Trophoblast cell (in vitro differentiated cells and primary cell): ENCODE data around the gene DCAF8.

ENCODE experiments used
- DNase-seq, 2 donors: peaks; one replicate each; pipeline ENCODE4 v3.0.0-alpha.2; 2016
- H2AFZ ChIP-seq: 2 replicates; pipeline ENCODE4 v1.6.1; 2013; ENCODE audit warnings: low read length, moderate library complexity, mild to moderate bottlenecking; ENCODE audit not compliant: insufficient read depth, poor library complexity
- H2AK5ac ChIP-seq: 2 replicates; pipeline ENCODE4 v1.6.1; 2013; ENCODE audit warnings: mild to moderate bottlenecking, low read length
- H2BK120ac ChIP-seq: 2 replicates; pipeline ENCODE4 v1.6.1; 2013; ENCODE audit warnings: low read length, mild to moderate bottlenecking, moderate library complexity; ENCODE audit not compliant: insufficient read depth, poor library complexity
- H2BK12ac ChIP-seq: 2 replicates; pipeline ENCODE4 v1.6.1; 2013; ENCODE audit warnings: mild to moderate bottlenecking, low read length, moderate library complexity
- H2BK5ac ChIP-seq: 2 replicates; pipeline ENCODE4 v1.6.1; 2013; ENCODE audit warnings: low read length, low read depth, moderate library complexity, mild to moderate bottlenecking; ENCODE audit not compliant: poor library complexity
- H3K14ac ChIP-seq: 2 replicates; pipeline ENCODE4 v1.6.1; 2013; ENCODE audit warnings: mild to moderate bottlenecking, low read length
- H3K18ac ChIP-seq: 2 replicates; pipeline ENCODE4 v1.6.1; 2013; ENCODE audit warnings: mild to moderate bottlenecking, low read length
- H3K23ac ChIP-seq: 2 replicates; pipeline ENCODE4 v1.6.1; 2013; ENCODE audit warnings: low read length
- H3K27ac ChIP-seq: 2 replicates; pipeline ENCODE4 v1.5.1; 2013; ENCODE audit warnings: low read depth, mild to moderate bottlenecking, inconsistent platforms, low read length, moderate library complexity
- H3K27me3 ChIP-seq: 2 replicates; pipeline ENCODE4 v1.6.1; 2013; ENCODE audit warnings: inconsistent platforms, mild to moderate bottlenecking, low read length, moderate library complexity; ENCODE audit not compliant: insufficient read depth
- H3K36me3 ChIP-seq, 2 experiments: 1 replicate in 1 of 2; 2 replicates in 1 of 2; pipeline ENCODE4 v1.6.1; 2013; ENCODE audit warnings: low read length in 2 of 2, mild to moderate bottlenecking in 2 of 2, moderate library complexity in 1 of 2; ENCODE audit not compliant: insufficient read depth in 2 of 2, control insufficient read depth in 1 of 2
- H3K4ac ChIP-seq: 2 replicates; pipeline ENCODE4 v1.6.1; 2013; ENCODE audit warnings: low read depth, mild to moderate bottlenecking, low read length, moderate library complexity
- H3K4me1 ChIP-seq, 2 experiments: 1 replicate in 1 of 2; 2 replicates in 1 of 2; pipeline ENCODE4 v1.6.1; 2013; ENCODE audit warnings: low read length in 2 of 2, mild to moderate bottlenecking in 2 of 2, moderate library complexity in 1 of 2; ENCODE audit not compliant: insufficient read depth in 2 of 2, control insufficient read depth in 1 of 2
- H3K4me2 ChIP-seq: 2 replicates; pipeline ENCODE4 v1.6.1; 2013; ENCODE audit warnings: inconsistent platforms, mild to moderate bottlenecking, low read length, moderate library complexity
- H3K4me3 ChIP-seq: 2 replicates; pipeline ENCODE4 v1.5.1; 2013; ENCODE audit warnings: mild to moderate bottlenecking, low read depth, low read length, inconsistent platforms
- H3K79me1 ChIP-seq: one replicate; pipeline ENCODE4 v1.6.1; 2013; ENCODE audit warnings: low read length
- H3K79me2 ChIP-seq: 2 replicates; pipeline ENCODE4 v1.6.1; 2013; ENCODE audit warnings: low read length, mild to moderate bottlenecking; ENCODE audit not compliant: control insufficient read depth, insufficient read depth, poor library complexity
- H3K9ac ChIP-seq: 2 replicates; pipeline ENCODE4 v1.6.1; 2013; ENCODE audit warnings: mild to moderate bottlenecking, low read length
- H3K9me3 ChIP-seq: 2 replicates; pipeline ENCODE4 v1.6.1; 2013; ENCODE audit warnings: low read depth, mild to moderate bottlenecking, control low read depth, inconsistent platforms, low read length; ENCODE audit not compliant: insufficient read depth
- H4K12ac ChIP-seq: 2 replicates; pipeline ENCODE4 v1.6.1; 2013; ENCODE audit warnings: low read depth, mild to moderate bottlenecking, low read length, moderate library complexity
- H4K8ac ChIP-seq: 2 replicates; pipeline ENCODE4 v1.6.1; 2013; ENCODE audit warnings: low read depth, mild to moderate bottlenecking, low read length, moderate library complexity
- H4K91ac ChIP-seq: one replicate; pipeline ENCODE4 v1.6.1; 2013; ENCODE audit warnings: low read depth, mild to moderate bottlenecking, low read length, moderate library complexity
- WGBS: extraction: QIAGEN DNeasy Blood & Tissue Kit; methylation state at CpG from one replicate; pipeline ENCODE4 v1.1.7; 2013; ENCODE audit warnings: missing lambda C conversion rate; ENCODE audit not compliant: insufficient read length, insufficient coverage; ENCODE audit errors: extremely low coverage; 5-methylcytosine and 5-hydroxymethylcytosine counted together

The DCAF8 gene

DNA sequence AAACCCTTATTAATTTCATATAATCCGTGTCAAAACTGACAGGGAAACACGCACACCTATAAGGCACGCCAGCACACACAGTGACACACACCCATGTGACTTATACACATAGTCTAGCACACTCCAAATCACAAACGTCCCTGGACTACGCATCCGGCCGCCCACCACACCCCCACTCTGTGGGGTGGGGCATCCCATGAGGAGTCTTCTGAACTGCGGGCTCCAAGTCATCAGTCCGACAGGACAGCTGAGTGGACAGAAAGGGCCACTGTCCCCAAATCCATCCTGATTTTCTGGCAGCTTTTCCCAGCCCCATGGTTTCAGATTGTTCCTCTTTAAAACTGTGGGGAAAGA, 56.3 kb downstream of the DCAF8 start:
- H3K27ac ChIP-seq: peak overlapping the region; percentile 91
- peaks cover 13% of the 10 kb centered on the region for H3K79me2 ChIP-seq
- H2AK5ac ChIP-seq: peak overlapping the region; percentile 0
- H3K79me1 ChIP-seq: peaks cover 22% of the 10 kb centered on the region
- no peaks in the 10 kb centered on the region for H3K9me3 ChIP-seq
- no peaks in the 10 kb centered on the region for H3K27me3 ChIP-seq
- peaks cover 33 to 38% of the 10 kb centered on the region in 2 experiments for H3K36me3 ChIP-seq
- no peak overlapping the region for H4K8ac ChIP-seq
- peak overlapping the region; percentile 99 for H3K18ac ChIP-seq
- WGBS: no CpG with 5 or more reads among the region's 9 CpGs
- H3K4me2 ChIP-seq: peak overlapping the region; percentile 76
- H2AFZ ChIP-seq: no peak overlapping the region
- H3K4ac ChIP-seq: peak overlapping the region; percentile 11
- DNase-seq: peak; percentile 68 to 71
- H3K4me3 ChIP-seq: peak overlapping the region; percentile 87
- peak overlapping the region; percentile 99 for H3K14ac ChIP-seq
- H2BK12ac ChIP-seq: no peak overlapping the region
- peak overlapping the region; percentile 83 for H4K91ac ChIP-seq
- H3K4me1 ChIP-seq: peaks cover 20 to 36% of the 10 kb centered on the region in 2 experiments
- H3K9ac ChIP-seq: peak overlapping the region; percentile 92
- no peak overlapping the region for H3K23ac ChIP-seq
- H2BK5ac ChIP-seq: peak overlapping the region; percentile 92
- peak overlapping the region; percentile 49 for H4K12ac ChIP-seq
- H2BK120ac ChIP-seq: peak overlapping the region; percentile 7

DNA sequence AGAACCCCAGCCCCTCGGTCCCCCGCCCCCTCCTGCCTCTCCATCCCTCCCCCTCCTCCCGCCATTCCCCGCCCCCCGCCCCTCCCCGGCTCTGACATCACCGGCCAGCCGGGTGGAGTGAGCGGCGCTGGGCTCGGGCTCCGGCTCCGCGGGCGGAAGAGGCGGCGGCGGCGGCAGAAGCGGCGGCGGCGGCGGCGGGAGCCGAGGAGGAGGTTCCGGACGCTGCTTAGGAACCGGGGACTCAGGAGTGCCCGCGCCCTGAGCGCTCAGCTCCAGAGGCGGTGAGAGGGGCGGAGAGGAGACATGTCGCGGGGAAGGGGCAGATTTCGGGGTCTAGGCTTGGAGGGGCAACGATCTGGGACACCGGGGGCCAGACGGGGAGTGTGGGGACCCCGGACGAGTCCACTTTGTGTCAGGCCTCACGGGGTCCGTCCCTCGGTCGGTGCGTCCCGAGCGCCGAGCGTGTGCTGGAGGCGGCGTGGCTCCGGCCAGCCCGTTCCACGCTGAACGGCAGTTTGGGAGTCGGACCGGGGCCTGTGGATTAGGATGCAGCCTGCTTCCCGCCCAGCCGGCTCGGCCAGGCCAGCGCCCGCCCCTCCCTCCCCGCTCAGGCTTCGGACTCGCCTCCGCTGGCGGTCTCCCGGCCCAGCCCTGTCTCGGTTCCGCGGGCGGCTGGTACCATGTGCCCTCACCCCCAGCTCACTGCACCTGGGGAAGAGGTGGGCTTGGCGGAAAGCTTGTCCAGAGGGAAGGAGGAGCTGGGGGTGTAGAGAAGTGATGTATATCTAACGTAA, 56.9 kb downstream of the DCAF8 start, which contains the start of gene PEA15:
PEA15 (plus strand) TSS at position 143 of the 794 bp plus-strand sequence. CDS start 6,161 bp downstream, outside the sequence.
- peak within 1 kb of the TSS; percentile 76 for H3K4me2 ChIP-seq
- peak; percentile 53 to 72 for DNase-seq
- no CpG with 5 or more reads among the region's 76 CpGs for WGBS

DNA sequence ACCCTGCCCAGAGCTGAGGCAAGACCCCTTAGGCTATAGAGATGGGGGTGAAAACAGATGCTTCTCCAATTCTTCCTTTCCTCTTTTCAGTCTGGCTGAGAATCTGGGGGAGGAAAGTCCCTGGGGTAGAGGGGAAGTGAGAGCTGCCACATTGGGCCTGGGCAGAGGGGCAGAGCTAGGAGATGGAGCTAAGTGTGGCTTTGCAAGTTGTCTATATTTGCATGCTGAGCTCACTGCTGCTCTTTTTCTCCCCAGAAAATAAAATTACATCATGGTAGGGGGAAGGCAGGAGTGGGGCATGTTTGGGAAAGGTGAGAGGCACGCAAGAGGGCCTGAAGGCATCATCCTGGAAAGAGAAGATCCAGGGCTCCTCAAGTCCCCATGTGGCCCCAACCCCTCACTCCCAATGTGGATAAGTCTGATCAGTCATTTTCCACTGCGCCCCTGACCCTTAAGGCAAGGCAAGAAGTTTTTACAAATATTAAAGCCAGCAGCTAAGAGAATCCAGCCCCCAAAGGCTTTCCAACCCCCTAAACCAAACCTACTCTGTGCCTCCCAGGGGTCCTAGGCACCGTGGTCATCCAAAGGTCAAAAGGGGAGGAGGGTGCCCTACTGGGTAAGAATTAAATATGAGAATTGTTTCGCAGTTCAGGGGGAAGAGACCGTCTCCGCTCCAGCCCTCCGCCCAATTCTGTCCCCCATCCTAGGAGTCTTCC, 57.7 kb downstream of the DCAF8 start:
- Histone ChIP-seq H4K8ac (peak overlapping the region; percentile 71), H2AFZ (peak overlapping the region; percentile 56), H3K4me1 (peaks cover 20 to 34% of the 10 kb centered on the region in 2 experiments), H3K4me2 (peak overlapping the region; percentile 56), H2AK5ac (peak overlapping the region; percentile 25), H3K9ac (no peak overlapping the region), H3K27ac (no peak overlapping the region), H3K4ac (peak overlapping the region; percentile 35), H2BK12ac (peak overlapping the region; percentile 81), H4K12ac (peak overlapping the region; percentile 51), H3K36me3 (peaks cover 23 to 27% of the 10 kb centered on the region in 2 experiments), H3K79me2 (peaks cover 13% of the 10 kb centered on the region), H3K14ac (peak overlapping the region; percentile 51), H3K27me3 (no peaks in the 10 kb centered on the region), H3K79me1 (peaks cover 22% of the 10 kb centered on the region), H2BK5ac (peak overlapping the region; percentile 38), H3K18ac (peak overlapping the region; percentile 54), H4K91ac (peak overlapping the region; percentile 80), H3K23ac (no peak overlapping the region), H3K4me3 (no peak overlapping the region), H3K9me3 (no peaks in the 10 kb centered on the region), H2BK120ac (peak overlapping the region; percentile 74)
- peak in 1 of 2 donors; percentile 31 for DNase-seq
- WGBS: no CpG with 5 or more reads among the region's 7 CpGs

More for the DNA sequence above, 56.9 kb downstream of the DCAF8 start, which contains the start of gene PEA15:
- Histone ChIP-seq H3K23ac (no peak within 1 kb of the TSS), H3K4me1 (peaks cover 20 to 36% of the 10 kb centered on the region in 2 experiments), H2AFZ (peak within 1 kb of the TSS; percentile 91), H3K27ac (peak within 1 kb of the TSS; percentile 91), H4K8ac (peak within 1 kb of the TSS; percentile 93), H3K9ac (peak within 1 kb of the TSS; percentile 92), H2BK120ac (peak within 1 kb of the TSS; percentile 95), H3K4ac (peak within 1 kb of the TSS; percentile 99), H3K79me1 (peaks cover 22% of the 10 kb centered on the region), H3K4me3 (peak within 1 kb of the TSS; percentile 87), H3K18ac (peak within 1 kb of the TSS; percentile 99), H4K91ac (peak within 1 kb of the TSS; percentile 83), H3K36me3 (peaks cover 28 to 33% of the 10 kb centered on the region in 2 experiments), H3K27me3 (no peaks in the 10 kb centered on the region), H3K14ac (peak within 1 kb of the TSS; percentile 99), H4K12ac (peak within 1 kb of the TSS; percentile 51), H2BK5ac (peak within 1 kb of the TSS; percentile 92), H2AK5ac (peak within 1 kb of the TSS; percentile 97), H3K79me2 (peaks cover 13% of the 10 kb centered on the region), H2BK12ac (peak within 1 kb of the TSS; percentile 81), H3K9me3 (no peaks in the 10 kb centered on the region)

DNA sequence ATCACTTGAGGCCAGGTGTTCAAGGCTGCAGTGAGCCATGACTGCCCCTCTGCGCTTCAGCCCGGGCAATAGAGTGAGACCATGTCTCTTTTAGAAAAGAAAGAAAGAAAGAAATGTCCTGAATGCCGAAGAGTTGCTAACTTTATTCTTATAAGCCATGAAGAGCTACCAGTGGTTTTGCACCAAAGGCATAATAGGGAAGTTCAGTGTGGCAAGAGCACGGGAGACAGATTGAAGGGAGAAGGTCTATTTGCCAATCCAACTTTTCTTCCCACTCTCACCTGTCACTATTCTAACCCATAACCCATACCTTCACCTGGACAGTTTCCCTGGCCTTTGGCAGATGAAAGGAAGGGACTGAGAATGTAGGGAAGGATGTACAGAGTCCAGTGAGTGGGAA, 61.6 kb downstream of the DCAF8 start:
- Histone ChIP-seq H2BK12ac (no peak overlapping the region), H3K23ac (no peak overlapping the region), H2BK5ac (no peak overlapping the region), H3K79me1 (peaks cover 13% of the 10 kb centered on the region), H3K27ac (no peak overlapping the region), H3K4me2 (no peak overlapping the region), H3K9me3 (no peaks in the 10 kb centered on the region), H4K8ac (no peak overlapping the region), H3K9ac (no peak overlapping the region), H3K4me3 (no peak overlapping the region), H4K12ac (no peak overlapping the region), H2AK5ac (no peak overlapping the region), H3K27me3 (no peaks in the 10 kb centered on the region), H3K18ac (no peak overlapping the region), H2AFZ (no peak overlapping the region), H2BK120ac (no peak overlapping the region), H3K4ac (no peak overlapping the region), H3K36me3 (no peaks in the 10 kb centered on the region), H3K14ac (no peak overlapping the region), H3K79me2 (peaks cover 6% of the 10 kb centered on the region), H4K91ac (no peak overlapping the region), H3K4me1 (peaks cover 8% of the 10 kb centered on the region in 2 experiments)
- DNase-seq: no peak
- WGBS: no CpG with 5 or more reads among the region's 4 CpGs
